Retinal pigment epithelial cell (primary cell): Measurements from ENCODE around the gene ALX1.
A peak's percentile ranks its signal among the peaks of the same experiment; 100 is the strongest.

ENCODE experiments used
- DNase-seq: peaks from one replicate; pipeline ENCODE4 v3.0.0-alpha.2; 2010; ENCODE audit warnings: low read depth
- H3K4me3 ChIP-seq: 2 replicates; pipeline ENCODE4 v1.5.1; 2011; ENCODE audit warnings: mild to moderate bottlenecking, low read length, control low read depth, moderate library complexity
- CTCF ChIP-seq: conservative IDR thresholded peaks from 2 replicates; pipeline ENCODE4 v1.5.1; 2011; ENCODE audit warnings: low read depth, low read length, control low read depth, inconsistent platforms

ALX1 gene

GRCh38 chr12:85322715-85323114 lies 42.7 kb downstream of the ALX1 start:
- DNase-seq = no peak
- TF ChIP-seq CTCF = no peak

GRCh38 chr12:85325442-85325841 lies 45.4 kb downstream of the ALX1 start:
- H3K4me3 ChIP-seq = no peak overlapping the region
- DNase-seq = no peak
- TF ChIP-seq CTCF = no peak

More at GRCh38 chr12:85322715-85323114, 42.7 kb downstream of the ALX1 start:
- no peak overlapping the region for H3K4me3 ChIP-seq

GRCh38 chr12:85329913-85330312 lies 49.9 kb downstream of the ALX1 start:
- TF ChIP-seq CTCF = no peak
- no peak for DNase-seq
- no peak overlapping the region for H3K4me3 ChIP-seq

GRCh38 chr12:85348779-85349178 lies 68.8 kb downstream of the ALX1 start:
- TF ChIP-seq CTCF = no peak
- no peak overlapping the region for H3K4me3 ChIP-seq
- no peak for DNase-seq

- no peak for TF ChIP-seq CTCF
- DNase-seq = peak; percentile 73
- H3K4me3 ChIP-seq = no peak overlapping the region
Measured at GRCh38 chr12:85350356-85350755, 70.3 kb downstream of the ALX1 start.
